ENCODE measurements around the gene MAGI1.

Gene MAGI1

DNA sequence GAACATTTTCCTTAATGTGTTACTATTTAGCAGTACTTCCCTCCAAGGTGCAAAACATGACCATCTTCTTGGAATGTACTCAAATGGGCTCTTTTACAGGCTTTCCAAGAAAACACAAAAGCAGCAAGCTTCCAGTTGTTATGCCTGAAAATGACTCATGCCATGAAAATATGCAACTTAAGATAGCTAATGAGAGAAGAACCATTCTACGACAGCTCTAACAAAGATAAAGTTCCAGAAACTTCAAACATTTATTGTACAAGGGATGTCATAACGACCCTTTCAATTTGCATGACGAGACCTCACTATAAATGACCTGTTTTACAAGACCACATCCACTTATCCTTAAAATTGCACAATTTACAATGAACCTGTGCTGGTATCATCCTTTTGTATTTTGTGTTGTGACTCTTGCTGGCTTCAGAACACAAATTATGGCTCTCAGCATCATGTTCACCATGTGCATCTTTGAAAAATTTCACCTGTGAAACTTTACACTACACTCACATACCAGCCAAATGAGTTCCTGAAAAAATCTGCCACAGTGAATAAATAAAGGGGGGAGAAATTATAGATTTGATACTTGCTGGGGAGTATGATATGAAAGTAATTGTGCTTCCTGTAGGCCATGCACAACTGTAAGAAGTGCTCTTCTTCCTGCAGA lies 433.7 kb downstream of the MAGI1 start:
- no peak for DNase-seq (ENCODE audit: low read depth)
- no peak overlapping the region for H3K4me3 ChIP-seq (ENCODE audit: low read depth, low read length)

DNA sequence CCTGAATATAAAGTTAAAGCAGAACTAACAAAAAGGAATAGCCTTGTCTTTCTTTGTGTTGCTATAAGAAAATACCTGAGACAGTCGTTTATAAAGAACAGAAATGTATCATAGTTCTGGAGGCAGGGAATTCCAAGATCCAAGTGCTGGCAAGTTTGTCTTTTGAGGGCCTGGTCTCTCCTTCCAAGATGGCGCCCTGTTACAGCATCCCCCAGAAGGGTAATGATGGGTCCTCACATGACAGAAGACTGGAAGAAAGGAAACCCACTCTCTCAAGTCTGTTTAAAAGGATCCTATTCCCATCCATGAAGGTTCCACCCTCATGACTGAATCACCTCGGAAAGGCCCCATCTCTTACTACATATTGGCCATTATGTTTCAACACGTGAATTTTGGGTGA lies 435.1 kb downstream of the MAGI1 start:
- no peak overlapping the region for H3K4me3 ChIP-seq (ENCODE audit: low read depth, low read length)
- DNase-seq (ENCODE audit: low read depth): no peak

DNA sequence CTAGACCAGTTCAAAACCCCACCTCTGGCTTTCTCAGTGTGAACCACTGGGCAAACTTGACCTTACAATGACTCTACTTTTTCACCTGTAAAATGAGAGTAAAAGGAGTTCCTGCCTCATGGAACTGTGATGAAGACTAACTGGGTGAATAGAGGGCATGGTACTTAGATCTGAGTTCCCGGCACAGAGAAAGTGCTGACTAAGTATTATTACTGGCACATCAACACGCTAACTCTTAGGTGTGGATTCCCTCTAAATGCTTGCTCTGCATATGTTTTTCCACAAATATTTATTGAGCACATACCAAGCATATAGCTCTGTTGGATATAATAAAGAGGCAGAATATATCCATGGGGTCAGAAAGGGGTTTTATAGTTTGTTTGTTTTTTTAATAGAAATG lies 437.8 kb downstream of the MAGI1 start:
- H3K4me3 ChIP-seq (ENCODE audit: low read depth, low read length): no peak overlapping the region
- no peak for DNase-seq (ENCODE audit: low read depth)

DNA sequence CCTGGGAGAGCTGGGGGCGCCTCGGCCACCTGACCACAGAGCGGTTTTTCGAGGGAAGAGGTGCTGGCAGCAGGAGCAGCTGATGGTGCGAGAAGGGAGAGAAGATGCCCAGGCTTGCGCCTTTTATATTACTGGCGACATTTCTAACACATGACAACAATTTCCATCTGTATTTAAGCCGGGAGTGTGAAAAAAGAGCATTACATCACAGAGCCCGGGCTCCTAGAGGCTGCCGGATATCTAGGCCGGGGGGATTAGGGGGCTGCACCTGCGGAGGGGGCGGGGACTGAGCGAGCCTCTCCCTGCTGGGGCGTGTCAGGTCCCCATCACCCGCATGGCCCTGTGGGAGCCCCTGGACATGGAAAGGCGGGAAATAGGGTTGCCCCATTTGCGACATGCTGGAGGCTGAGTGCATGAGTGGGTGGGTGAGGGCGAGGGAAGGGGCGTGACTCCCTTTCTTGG lies 440.7 kb downstream of the MAGI1 start:
- peak overlapping the region; percentile 49 for H3K4me3 ChIP-seq (ENCODE audit: low read depth, low read length)
- no peak for DNase-seq (ENCODE audit: low read depth)

DNA sequence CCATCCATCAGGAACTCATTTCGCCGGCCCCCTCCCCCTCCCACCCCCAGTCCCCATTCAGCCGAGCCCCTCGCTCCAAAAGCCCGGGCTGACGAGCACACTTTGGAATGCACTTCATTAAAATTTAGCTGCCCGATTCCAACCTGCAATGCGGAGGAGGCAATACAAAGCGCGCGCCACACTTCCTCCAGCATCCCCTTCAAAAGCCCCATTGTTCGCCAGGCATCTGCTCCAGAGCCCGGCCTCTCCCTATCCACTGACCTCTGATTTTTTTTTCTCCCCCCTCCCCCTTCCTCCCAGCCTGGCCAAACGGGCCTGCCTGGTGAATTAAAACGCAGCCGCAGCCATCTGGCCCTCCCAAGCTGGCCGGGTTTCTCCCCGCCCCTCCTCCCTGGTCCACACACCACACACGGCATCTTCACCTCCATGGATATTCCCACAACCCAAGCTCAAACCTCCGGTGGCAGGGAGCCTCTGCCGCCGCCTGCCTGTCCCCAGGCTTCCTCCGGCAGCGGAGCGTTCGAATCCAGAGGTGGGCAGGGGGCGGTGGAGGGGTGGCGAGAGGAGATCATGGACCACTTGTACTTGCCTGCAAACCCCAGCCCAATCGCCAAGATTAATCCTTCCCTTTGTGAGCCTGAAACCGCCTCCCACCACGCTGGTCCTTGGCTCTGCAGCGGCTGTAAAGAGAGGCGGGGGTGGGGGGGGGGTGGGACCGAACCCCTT lies 441.3 kb downstream of the MAGI1 start:
- H3K4me3 ChIP-seq (ENCODE audit: low read depth, low read length): peak overlapping the region; percentile 49
- DNase-seq (ENCODE audit: low read depth): no peak

DNA sequence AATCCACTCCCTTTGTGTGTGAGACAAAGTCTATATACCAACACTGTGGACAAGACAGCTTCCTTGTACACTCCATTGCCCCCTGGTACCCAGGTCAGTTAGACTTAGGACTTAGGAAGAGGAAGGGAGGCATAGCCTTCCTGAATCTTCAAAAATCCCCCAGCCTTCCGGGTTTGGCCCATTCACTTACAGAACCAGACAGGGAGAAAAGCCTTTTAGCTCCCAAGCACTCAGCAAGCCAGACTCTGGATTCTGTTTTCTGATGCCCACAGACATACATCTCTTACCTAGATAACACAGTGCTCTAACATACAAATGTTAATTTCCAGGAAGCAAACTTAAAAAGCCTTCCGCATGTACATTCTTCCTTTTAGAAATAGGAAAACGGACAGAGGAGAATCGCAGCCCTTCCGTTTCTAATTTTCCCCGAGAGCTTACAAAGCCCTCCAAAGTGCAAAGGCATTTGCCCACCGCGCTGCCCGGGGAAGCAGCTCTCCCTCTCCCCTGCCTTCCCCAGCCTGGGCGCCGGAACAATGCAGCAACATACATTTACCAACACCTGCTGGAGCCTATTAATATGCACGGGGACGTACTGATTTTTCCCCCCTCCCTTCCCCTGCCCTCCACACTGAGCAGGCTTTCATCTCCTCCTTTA lies 442.0 kb downstream of the MAGI1 start:
- DNase-seq (ENCODE audit: low read depth): no peak
- H3K4me3 ChIP-seq (ENCODE audit: low read depth, low read length): peak overlapping the region; percentile 49

DNA sequence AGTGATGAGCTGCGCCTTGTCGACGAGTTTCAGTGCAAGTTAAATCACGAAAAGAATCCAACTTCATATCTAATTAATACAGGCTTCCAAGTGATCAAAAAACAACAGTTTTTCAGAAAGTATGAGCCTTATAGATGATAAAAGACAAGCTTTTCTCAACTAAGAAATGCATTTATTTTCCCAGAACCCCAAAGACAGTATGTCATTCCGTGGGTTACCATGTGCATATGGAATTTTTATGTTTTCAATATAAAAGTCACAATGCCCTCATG lies 442.8 kb downstream of the MAGI1 start:
- no peak overlapping the region for H3K4me3 ChIP-seq (ENCODE audit: low read depth, low read length)
- DNase-seq (ENCODE audit: low read depth): no peak

DNA sequence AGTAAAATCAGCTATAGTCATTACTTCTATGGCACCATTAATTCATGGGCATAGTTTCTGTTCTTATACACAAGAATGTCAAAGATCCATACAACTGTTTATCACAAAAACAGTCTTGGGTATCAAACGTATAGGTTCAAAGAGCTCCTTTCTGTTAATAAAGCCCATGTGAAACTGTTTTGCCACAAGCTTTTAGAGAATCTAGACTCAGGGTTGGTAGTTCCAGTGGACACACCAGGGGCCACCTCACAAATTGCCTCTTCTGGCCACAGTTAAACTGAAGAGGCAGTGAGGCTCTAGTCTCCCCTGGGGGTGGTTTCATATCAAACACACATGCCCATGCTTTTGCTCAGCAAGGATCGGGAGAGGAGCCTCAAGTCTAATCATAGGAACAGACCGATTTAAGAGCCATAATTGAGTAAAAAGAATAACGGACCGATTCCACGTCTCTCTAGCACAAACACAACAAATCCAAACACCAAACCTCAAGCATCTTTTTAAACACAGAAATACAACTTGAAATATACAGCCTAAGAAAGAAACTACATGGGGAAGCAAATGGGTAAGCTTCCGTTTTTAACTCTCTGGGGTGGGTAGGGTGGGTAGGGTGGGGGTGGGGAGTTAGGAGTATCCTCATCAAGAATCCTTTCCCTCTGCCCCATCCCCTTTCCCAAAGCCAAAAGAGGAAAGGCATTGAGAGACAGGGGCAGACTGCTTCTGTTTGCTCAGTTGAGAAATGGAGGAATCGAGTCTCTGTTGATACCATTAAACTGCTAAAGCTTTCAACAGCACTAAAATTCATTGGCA lies 443.3 kb downstream of the MAGI1 start:
- no peak overlapping the region for H3K4me3 ChIP-seq (ENCODE audit: low read depth, low read length)
- no peak for DNase-seq (ENCODE audit: low read depth)

GRCh38 chr3:65593780-65594752 lies 444.7 kb downstream of the MAGI1 start:
- DNase-seq (ENCODE audit: low read depth): no peak
- H3K4me3 ChIP-seq (ENCODE audit: low read depth, low read length): no peak overlapping the region

- no peak for DNase-seq (ENCODE audit: low read depth)
- H3K4me3 ChIP-seq (ENCODE audit: low read depth, low read length): no peak overlapping the region
These were observed 447.4 kb downstream of the MAGI1 start for GRCh38 chr3:65591313-65591712.

- no peak for DNase-seq (ENCODE audit: low read depth)
These were observed 449.8 kb downstream of the MAGI1 start for GRCh38 chr3:65588884-65589283.

GRCh38 chr3:65587650-65588439 lies 450.9 kb downstream of the MAGI1 start:
- H3K4me3 ChIP-seq (ENCODE audit: low read depth, low read length): no peak overlapping the region
- DNase-seq (ENCODE audit: low read depth): no peak

More at GRCh38 chr3:65588884-65589283, 449.8 kb downstream of the MAGI1 start:
- H3K4me3 ChIP-seq (ENCODE audit: low read depth, low read length): no peak overlapping the region

DNA sequence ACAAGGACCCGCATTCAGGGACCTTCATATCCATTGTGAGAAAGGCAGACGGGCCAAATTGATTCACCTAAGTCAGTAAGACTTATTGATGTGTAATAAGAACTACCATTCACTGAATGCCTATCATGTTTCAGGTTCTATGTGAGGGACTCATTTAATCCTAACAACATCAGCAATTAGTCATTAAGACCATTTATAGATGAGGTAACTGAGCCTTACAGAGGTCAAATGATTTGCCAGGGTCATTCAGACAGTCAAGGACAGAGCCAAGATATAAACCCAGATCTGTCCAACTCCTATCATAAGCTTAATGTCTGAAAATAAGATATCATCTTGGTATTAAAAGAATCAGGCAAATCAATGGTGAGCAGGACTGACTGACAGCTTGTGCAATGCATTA lies 453.8 kb downstream of the MAGI1 start:
- no peak for DNase-seq (ENCODE audit: low read depth)
- H3K4me3 ChIP-seq (ENCODE audit: low read depth, low read length): no peak overlapping the region

- DNase-seq (ENCODE audit: low read depth): no peak
- no peak overlapping the region for H3K4me3 ChIP-seq (ENCODE audit: low read depth, low read length)
These were observed 454.7 kb downstream of the MAGI1 start for GRCh38 chr3:65584002-65584401.

DNA sequence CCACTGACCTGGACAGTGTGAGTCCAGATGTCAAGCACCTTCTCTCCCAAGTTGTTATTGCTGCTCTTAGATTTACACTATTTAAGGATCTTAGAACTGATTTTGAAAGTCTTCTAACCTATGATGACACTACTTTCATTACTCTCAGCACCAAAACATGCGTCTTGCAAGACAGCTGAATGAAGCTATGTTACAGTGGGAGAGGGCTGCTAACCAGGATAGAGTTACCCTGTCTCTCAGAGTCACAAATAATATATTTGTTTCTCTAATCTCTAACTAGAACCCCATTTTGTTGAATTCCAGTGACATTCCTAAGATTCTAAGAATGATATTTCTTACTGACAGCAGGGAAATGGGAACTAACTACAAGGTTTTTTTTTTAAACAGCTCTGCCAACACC lies 455.5 kb downstream of the MAGI1 start:
- no peak for DNase-seq (ENCODE audit: low read depth)
- H3K4me3 ChIP-seq (ENCODE audit: low read depth, low read length): no peak overlapping the region

- no peak for DNase-seq (ENCODE audit: low read depth)
- no peak overlapping the region for H3K4me3 ChIP-seq (ENCODE audit: low read depth, low read length)
These were observed 456.6 kb downstream of the MAGI1 start for GRCh38 chr3:65582012-65582717.

DNA sequence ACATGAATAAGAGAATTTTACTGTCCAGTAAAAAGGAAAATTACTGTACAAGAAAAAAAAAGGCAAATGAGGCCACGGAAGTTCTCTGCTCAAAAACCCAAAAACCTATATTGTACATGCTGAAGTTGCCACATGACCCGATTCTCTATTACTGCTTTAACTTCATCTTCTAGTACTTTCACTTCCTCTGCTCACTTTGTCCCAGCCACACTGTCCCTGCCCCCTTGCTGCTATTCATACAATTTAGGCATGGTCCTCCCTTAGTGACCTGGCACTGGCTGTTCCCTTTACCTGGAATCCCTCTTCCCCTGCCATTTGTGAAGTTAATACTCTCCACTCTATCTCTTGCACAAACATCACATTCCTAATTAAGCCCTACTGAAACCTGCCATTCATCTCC lies 457.4 kb downstream of the MAGI1 start:
- DNase-seq (ENCODE audit: low read depth): no peak
- no peak overlapping the region for H3K4me3 ChIP-seq (ENCODE audit: low read depth, low read length)

DNA sequence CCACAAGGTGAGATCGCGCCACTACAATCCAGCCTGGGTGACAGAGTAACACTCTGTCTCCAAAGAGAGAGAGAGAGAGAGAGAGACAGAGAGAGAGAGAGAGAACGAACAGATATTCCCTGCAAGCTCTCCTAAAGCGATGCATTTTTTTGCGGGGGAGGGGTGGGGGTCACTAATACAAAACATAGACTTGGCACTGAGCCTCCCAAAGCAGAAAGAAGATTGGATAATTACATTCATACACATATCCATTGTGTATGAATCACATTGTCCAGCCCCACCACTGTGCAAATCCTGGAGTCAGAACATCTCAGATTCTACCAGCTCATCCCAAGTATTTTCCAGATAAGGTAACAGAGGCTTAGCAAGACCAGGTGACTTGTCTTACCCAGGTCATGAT lies 459.9 kb downstream of the MAGI1 start:
- no peak overlapping the region for H3K4me3 ChIP-seq (ENCODE audit: low read depth, low read length)
- DNase-seq (ENCODE audit: low read depth): no peak
